Measurements from ENCODE around the gene TSPAN4. TPM values are rescaled to one million over a fixed set of nuclear protein-coding genes. Genes with fewer than 3 reads are reported as not detected.

Gene TSPAN4
- total and polyA plus RNA-seq, 10 of the 15 experiments (the other 5 are each of a cell fraction or from before 2014, with no cell fraction given), result 0.37 to 14.0 (median 8.5) TPM; not detected in 1

- ChIA-PET CTCF (no interaction called here), RAD21 (ENCODE audit: unreplicated experiment) (interaction anchor here (0.5 kb wide), 1 partner anchor 220 kb away, joined by 3 read pairs; no protein-coding TSS in a partner anchor), POLR2A (interaction anchor here (2.7 kb wide), 1 partner anchor 15 kb away, joined by 9 read pairs; the partner anchor contains the start of gene PNPLA2), SMC1A (ENCODE audit: uncharacterized antibody, unreplicated experiment) (no interaction called here)
- peak overlapping the region; percentile 95 for H3K4me2 ChIP-seq (ENCODE audit: control insufficient read depth, insufficient read depth)
- H2AFZ ChIP-seq (ENCODE audit: control insufficient read depth, low read depth, low read length), result peak overlapping the region; percentile 44
- H3K79me2 ChIP-seq (ENCODE audit: control insufficient read depth, insufficient read depth, low read length), result peaks cover 23% of the 10 kb centered on the region
- peak overlapping the region; percentile 90 for H3K9ac ChIP-seq (ENCODE audit: control insufficient read depth, insufficient read depth, low read length)
- ATAC-seq (no peak), FAIRE-seq (no peak), DNase-seq (ENCODE audit: low read depth, low spot score) (no peak)
- TF ChIP-seq ZNF687 (IDR thresholded peaks at IDR 0.05), result no peak
- TF ChIP-seq SRF (IDR thresholded peaks at IDR 0.05; ENCODE audit: low read depth in 2 of 2, low read length in 2 of 2), result no peak
- no peak for TF ChIP-seq SKIL (IDR thresholded peaks at IDR 0.05; ENCODE audit: low read depth, poor library complexity, severe bottlenecking)
- WGBS (ENCODE audit: insufficient coverage, insufficient replicate concordance, low lambda C conversion rate, missing lambda C conversion rate), result 1% methylated on average over 18 of the region's 18 CpGs
- peaks cover 0 to 10% of the 10 kb centered on the region in 2 experiments; a peak in 2 of 4 replicates for H3K36me3 ChIP-seq (ENCODE audit: control insufficient read depth in 2 of 2, insufficient read depth in 2 of 2, low read length in 1 of 2)
- H3K27ac ChIP-seq (ENCODE audit: control insufficient read depth, insufficient read depth), result peak overlapping the region; percentile 72
- no peaks in the 10 kb centered on the region for H4K20me1 ChIP-seq (ENCODE audit: control insufficient read depth, insufficient read depth)
- peaks cover 12% of the 10 kb centered on the region for H3K4me1 ChIP-seq (ENCODE audit: control insufficient read depth, insufficient read depth, low read length)
- intact Hi-C loops (cut with micrococcal nuclease; ENCODE audit: unreplicated experiment) (no loop called here), in situ Hi-C loops (cut with MboI) (loop anchor here (25.0 kb wide), 1 partner anchor 1583 kb away; the partner anchor contains the start of gene CD81)
- no TSS peak for BruUV-seq (replicated peaks)
- peak overlapping the region; percentile 90 for H3K4me3 ChIP-seq
- H3K27me3 ChIP-seq (replicated peaks in 1 of 2; ENCODE audit: control insufficient read depth in 2 of 2, insufficient read depth in 2 of 2, low read length in 1 of 2), result no peaks in the 10 kb centered on the region
- no peaks in the 10 kb centered on the region for H3K9me3 ChIP-seq (replicated peaks; ENCODE audit: control insufficient read depth, insufficient read depth, low read length)
These were observed 38.1 kb upstream of the TSPAN4 start for GRCh38 chr11:804599-804964.
